DOHH2 (cell line): ENCODE data around the gene MSL2.

ENCODE experiments used
- CTCF ChIP-seq: fragments of 200-600 bp; sonication (generic); IDR thresholded peaks from one replicate; pipeline ENCODE4 v1.5.1; 2014; ENCODE audit warnings: antibody characterized with exemption, mild to moderate bottlenecking, low read depth, low read length; ENCODE audit not compliant: poor library complexity, severe bottlenecking
- EZH2phosphoT487 ChIP-seq: fragments of 200-600 bp; sonication (generic); IDR thresholded peaks from 2 replicates; pipeline ENCODE4 v1.6.1; 2017; ENCODE audit warnings: borderline replicate concordance, mild to moderate bottlenecking, antibody characterized with exemption, low read length, moderate library complexity, mixed read lengths

GRCh38 chr3:136196401-136197158, 445 bp upstream of the MSL2 start:
- TF ChIP-seq CTCF (no peak), EZH2phosphoT487 (no peak)
